RWPE1 (cell line): ENCODE results near the gene CRYBB2.

Experiments used
- CTCF ChIA-PET: fragments of 350-600 bp; sonication (Branson Sonifier 250); formaldehyde crosslinking; extraction: SDS; loops from one replicate; lab custom pipeline; 2021; lab: Yijun Ruan, JAX
- POLR2A ChIA-PET: fragments of 400-600 bp; formaldehyde crosslinking; extraction: SDS; loops from one replicate; lab custom pipeline; 2020; ENCODE audit warnings: antibody characterized with exemption; ENCODE audit not compliant: low non-redundant PET; lab: Yijun Ruan, JAX
- DNase-seq: peaks from one replicate; pipeline ENCODE4 v3.0.0; 2012; ENCODE audit warnings: low spot score
- H3K27ac ChIP-seq: fragments of 450-650 bp; 2 replicates; pipeline ENCODE4 v1.5.1; 2017
- TF ChIP-seq, protein P1 (sequence below): fragments of 450-650 bp; conservative IDR thresholded peaks from 2 replicates; pipeline ENCODE4 v1.5.1; 2017; ENCODE audit warnings: low read depth, mild to moderate bottlenecking

Gene CRYBB2

GRCh38 chr22:25212337-25212736 lies 7.1 kb upstream of the CRYBB2 start:
- H3K27ac ChIP-seq: no peak overlapping the region
- CTCF ChIA-PET: interaction anchor here (0.7 to 2.0 kb wide), 2 partner anchors 10 to 603 kb away, joined by 3 to 9 read pairs; no protein-coding TSS in a partner anchor
- DNase-seq: no peak
- TF ChIP-seq, protein P1, sequence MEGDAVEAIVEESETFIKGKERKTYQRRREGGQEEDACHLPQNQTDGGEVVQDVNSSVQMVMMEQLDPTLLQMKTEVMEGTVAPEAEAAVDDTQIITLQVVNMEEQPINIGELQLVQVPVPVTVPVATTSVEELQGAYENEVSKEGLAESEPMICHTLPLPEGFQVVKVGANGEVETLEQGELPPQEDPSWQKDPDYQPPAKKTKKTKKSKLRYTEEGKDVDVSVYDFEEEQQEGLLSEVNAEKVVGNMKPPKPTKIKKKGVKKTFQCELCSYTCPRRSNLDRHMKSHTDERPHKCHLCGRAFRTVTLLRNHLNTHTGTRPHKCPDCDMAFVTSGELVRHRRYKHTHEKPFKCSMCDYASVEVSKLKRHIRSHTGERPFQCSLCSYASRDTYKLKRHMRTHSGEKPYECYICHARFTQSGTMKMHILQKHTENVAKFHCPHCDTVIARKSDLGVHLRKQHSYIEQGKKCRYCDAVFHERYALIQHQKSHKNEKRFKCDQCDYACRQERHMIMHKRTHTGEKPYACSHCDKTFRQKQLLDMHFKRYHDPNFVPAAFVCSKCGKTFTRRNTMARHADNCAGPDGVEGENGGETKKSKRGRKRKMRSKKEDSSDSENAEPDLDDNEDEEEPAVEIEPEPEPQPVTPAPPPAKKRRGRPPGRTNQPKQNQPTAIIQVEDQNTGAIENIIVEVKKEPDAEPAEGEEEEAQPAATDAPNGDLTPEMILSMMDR: no peak
- POLR2A ChIA-PET: no interaction called here

GRCh38 chr22:25213221-25213620 lies 6.2 kb upstream of the CRYBB2 start:
- ChIA-PET CTCF (interaction anchor here (2.0 kb wide), 1 partner anchor 11 kb away, joined by 9 read pairs; no protein-coding TSS in a partner anchor), POLR2A (no interaction called here)
- no peak overlapping the region for H3K27ac ChIP-seq
- DNase-seq: no peak
- TF ChIP-seq, protein P1: no peak

DNA sequence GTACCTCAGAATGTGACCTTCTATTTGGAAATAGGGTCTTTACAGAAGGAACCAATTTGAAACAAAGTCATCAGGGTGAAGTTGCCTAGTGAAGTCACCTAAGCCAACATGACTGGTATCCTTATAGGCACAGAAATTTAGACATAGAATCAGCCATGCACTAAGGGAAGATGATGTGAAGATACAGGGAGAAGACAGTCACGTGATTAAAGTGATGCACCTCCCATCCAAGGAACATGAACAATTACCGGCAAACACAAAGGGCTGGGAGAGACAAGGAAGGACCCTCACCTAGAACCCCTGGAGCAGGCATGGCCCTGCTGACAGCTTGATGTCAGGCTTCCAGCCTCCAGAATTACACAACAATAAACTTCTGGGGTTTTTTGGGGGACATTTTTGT lies 3.2 kb upstream of the CRYBB2 start:
- CTCF ChIA-PET: interaction anchor here (1.6 kb wide), 1 partner anchor 14 kb away, joined by 3 read pairs; no protein-coding TSS in a partner anchor
- no peak overlapping the region for H3K27ac ChIP-seq
- TF ChIP-seq, protein P1: no peak
- no peak for DNase-seq
- POLR2A ChIA-PET: no interaction called here

GRCh38 chr22:25219948-25220442 lies 556 bp downstream of the CRYBB2 start:
- ChIA-PET POLR2A (no interaction called here), CTCF (no interaction called here)
- no peak overlapping the region for H3K27ac ChIP-seq
- DNase-seq: no peak
- TF ChIP-seq, protein P1: no peak

DNA sequence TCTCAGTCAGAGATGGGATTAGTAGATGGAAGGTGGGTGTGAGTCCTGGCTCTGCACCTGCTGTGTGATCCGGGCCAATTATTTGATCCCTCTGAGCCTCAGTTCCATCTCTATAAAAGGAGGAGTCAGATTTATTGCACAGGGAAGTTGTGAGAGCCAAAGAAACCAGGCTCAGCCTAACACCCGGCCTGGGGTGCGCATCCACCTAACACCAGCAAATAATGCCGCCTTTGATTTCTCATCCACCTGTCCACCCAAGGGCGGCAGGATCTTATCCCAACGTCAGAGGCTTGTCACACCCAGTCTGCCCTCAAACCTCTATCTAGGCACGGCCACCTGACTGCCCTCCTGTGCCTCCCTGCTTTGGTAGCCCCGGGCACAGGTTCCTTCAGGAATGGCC lies 2.4 kb downstream of the CRYBB2 start:
- no peak for DNase-seq
- TF ChIP-seq, protein P1: no peak
- ChIA-PET CTCF (interaction anchor here (0.6 kb wide), 1 partner anchor 13 kb away, joined by 4 read pairs; no protein-coding TSS in a partner anchor), POLR2A (no interaction called here)
- no peak overlapping the region for H3K27ac ChIP-seq

- ChIA-PET POLR2A (no interaction called here), CTCF (no interaction called here)
- TF ChIP-seq, protein P1: no peak
- no peak for DNase-seq
- H3K27ac ChIP-seq: no peak overlapping the region
Measured at GRCh38 chr22:25223269-25223850, 3.9 kb downstream of the CRYBB2 start.
